Left lung (tissue), 10 donors: ENCODE data around the gene AHSG. TPM values are rescaled to one million over a fixed set of nuclear protein-coding genes. Genes with fewer than 3 reads are reported as not detected.
A peak's percentile ranks its signal among the peaks of the same experiment; 100 is the strongest.

Experiments
- ATAC-seq: fragments of 200-7000 bp; cut with Tn5 transposase; one replicate; pipeline ENCODE4 v1.9.1; 2020; ENCODE audit warnings: moderate library complexity
- DNase-seq, 4 donors: peaks; one replicate each; pipeline ENCODE4 v3.0.0-alpha.2; 2013 to 2020
- H3K27ac ChIP-seq, 2 donors: fragments of 200-600 bp; sonication (generic) in 1 of 2; one replicate each; pipeline versions ENCODE4 v1.5.0 to v1.8.0; 2020 to 2021
- H3K27me3 ChIP-seq, 2 donors: fragments of 200-600 bp; sonication (generic) in 1 of 2; one replicate each; pipeline versions ENCODE4 v1.5.0 to v1.8.0; 2020 to 2021
- H3K36me3 ChIP-seq, 2 donors: fragments of 200-600 bp; sonication (generic) in 1 of 2; one replicate each; pipeline versions ENCODE4 v1.5.0 to v1.8.0; 2020 to 2021
- H3K4me1 ChIP-seq, 2 donors: fragments of 200-600 bp; one replicate each; pipeline ENCODE4 v1.8.0; 2021
- H3K4me3 ChIP-seq, 2 donors: fragments of 200-600 bp; sonication (generic) in 1 of 2; one replicate each; pipeline versions ENCODE4 v1.5.0 to v1.8.0; 2020 to 2021; ENCODE audit warnings: mild to moderate bottlenecking in 1 of 2
- H3K9me3 ChIP-seq, 2 donors: fragments of 200-600 bp; sonication (generic) in 1 of 2; one replicate each; pipeline versions ENCODE4 v1.5.0 to v1.8.0; 2020 to 2021
- intact Hi-C, 2 donors: fragments of 100-400 bp; cut with DNase I; formaldehyde crosslinking; loops; one replicate each; pipeline versions ENCODE4 v1.11.2 to v1.14.2; 2022
- polyA plus RNA-seq, 6 donors: library from polyadenylated mRNA; unstranded; fragments of 120-200 nt; gene quantifications; one replicate each; pipeline ENCODE4 v1.2.1, GENCODE V29; 2013; ENCODE audit not compliant: insufficient read length in 6 of 6
- total RNA-seq, 2 donors: library from RNA; stranded (reverse); fragmentation: NEBNext Ultra II Directional; extraction: Animal tissue kit (Norgen Biotek cat#: 25700); gene quantifications; one replicate each; pipeline ENCODE4 v1.2.1, GENCODE V29; 2021
- TF ChIP-seq, protein P1 (sequence below), 2 donors: fragments of 200-600 bp; sonication (generic) in 1 of 2; IDR thresholded peaks; one replicate each; pipeline versions ENCODE4 v1.5.0 to v1.8.0; 2021; ENCODE audit warnings: antibody characterized with exemption in 2 of 2
- donor health status: DM: no; HTN: yes; CAD: no.
- donor health status: DM: no; HTN: no; CAD: no.

The AHSG gene
- total and polyA plus RNA-seq, 8 donors = 0.09 to 5.7 (median 3.2) TPM; not detected in 5

GRCh38 chr3:186651678-186652215 lies 38.9 kb downstream of the AHSG start:
- Histone ChIP-seq H3K36me3 (no peaks in the 10 kb centered on the region), H3K27me3 (peaks cover 0 to 18% of the 10 kb centered on the region in 2 donors), H3K4me1 (no peaks in the 10 kb centered on the region), H3K9me3 (no peaks in the 10 kb centered on the region), H3K4me3 (no peak overlapping the region), H3K27ac (no peak overlapping the region)
- TF ChIP-seq, protein P1, sequence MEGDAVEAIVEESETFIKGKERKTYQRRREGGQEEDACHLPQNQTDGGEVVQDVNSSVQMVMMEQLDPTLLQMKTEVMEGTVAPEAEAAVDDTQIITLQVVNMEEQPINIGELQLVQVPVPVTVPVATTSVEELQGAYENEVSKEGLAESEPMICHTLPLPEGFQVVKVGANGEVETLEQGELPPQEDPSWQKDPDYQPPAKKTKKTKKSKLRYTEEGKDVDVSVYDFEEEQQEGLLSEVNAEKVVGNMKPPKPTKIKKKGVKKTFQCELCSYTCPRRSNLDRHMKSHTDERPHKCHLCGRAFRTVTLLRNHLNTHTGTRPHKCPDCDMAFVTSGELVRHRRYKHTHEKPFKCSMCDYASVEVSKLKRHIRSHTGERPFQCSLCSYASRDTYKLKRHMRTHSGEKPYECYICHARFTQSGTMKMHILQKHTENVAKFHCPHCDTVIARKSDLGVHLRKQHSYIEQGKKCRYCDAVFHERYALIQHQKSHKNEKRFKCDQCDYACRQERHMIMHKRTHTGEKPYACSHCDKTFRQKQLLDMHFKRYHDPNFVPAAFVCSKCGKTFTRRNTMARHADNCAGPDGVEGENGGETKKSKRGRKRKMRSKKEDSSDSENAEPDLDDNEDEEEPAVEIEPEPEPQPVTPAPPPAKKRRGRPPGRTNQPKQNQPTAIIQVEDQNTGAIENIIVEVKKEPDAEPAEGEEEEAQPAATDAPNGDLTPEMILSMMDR (IDR thresholded peaks at IDR 0.05) = no peak
- intact Hi-C loops = no loop called here
- no peak for DNase-seq
- peak; percentile 97 for ATAC-seq

DNA sequence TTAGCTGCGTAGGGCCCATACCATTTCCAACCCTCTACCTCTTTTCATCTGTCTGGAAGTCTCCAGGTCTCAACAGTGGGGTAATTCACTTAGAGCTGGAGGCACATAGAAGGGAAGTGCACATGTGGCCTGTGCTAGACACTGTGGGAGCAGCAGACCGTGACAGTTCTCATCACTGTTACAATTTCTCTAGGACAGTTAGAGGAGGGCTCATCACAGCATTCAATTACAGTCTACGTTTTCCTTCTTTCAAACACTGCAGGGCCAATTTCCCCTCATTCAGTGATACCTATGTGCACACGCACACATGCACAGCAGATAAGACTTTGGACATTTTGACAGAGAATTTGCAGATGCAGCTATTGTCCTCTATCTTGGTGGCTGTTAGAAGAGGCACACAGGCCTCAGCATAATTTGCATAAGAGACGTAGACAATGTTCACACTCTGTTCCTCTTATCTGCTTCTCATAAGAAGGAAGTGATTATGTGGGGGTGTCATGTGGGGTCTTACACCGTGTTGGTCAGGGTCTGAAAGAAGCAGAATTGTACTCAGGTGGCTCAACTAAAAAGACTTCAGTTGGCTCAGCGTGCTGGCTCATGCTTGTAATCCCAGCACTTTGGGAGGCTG lies 40.3 kb downstream of the AHSG start:
- Histone ChIP-seq H3K27ac (no peak overlapping the region), H3K9me3 (no peaks in the 10 kb centered on the region), H3K4me1 (no peaks in the 10 kb centered on the region), H3K36me3 (no peaks in the 10 kb centered on the region), H3K27me3 (peaks cover 0 to 18% of the 10 kb centered on the region in 2 donors), H3K4me3 (no peak overlapping the region)
- DNase-seq (no peak), ATAC-seq (no peak)
- TF ChIP-seq, protein P1 (IDR thresholded peaks at IDR 0.05) = no peak
- intact Hi-C loops = no loop called here

DNA sequence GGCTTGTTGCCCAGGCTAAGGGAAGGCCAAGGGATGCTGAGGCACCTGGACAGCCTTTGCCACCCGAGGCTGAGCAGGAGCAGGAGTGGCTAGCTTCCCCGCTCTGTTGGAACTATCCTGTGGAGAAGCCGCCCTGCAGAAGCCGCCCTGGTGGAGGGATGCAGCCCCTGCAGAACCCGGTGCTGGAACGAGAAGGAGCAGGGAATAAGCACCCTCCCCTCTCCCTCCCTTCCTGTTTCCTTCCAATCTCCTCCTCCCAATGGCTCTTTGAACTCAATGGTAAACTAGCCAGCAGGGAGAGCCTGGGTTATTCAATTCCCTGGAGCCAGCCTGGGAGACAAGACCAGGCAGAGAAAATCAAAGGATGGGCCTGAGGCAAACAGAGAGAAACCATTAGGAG lies 41.1 kb downstream of the AHSG start:
- no peaks in the 10 kb centered on the region for H3K9me3 ChIP-seq
- no peak for ATAC-seq
- no peaks in the 10 kb centered on the region for H3K4me1 ChIP-seq
- TF ChIP-seq, protein P1 (IDR thresholded peaks at IDR 0.05) = no peak
- H3K27ac ChIP-seq = no peak overlapping the region
- H3K27me3 ChIP-seq = peaks cover 0 to 16% of the 10 kb centered on the region in 2 donors
- H3K4me3 ChIP-seq = no peak overlapping the region
- no peaks in the 10 kb centered on the region for H3K36me3 ChIP-seq
- intact Hi-C loops = no loop called here
- no peak for DNase-seq

DNA sequence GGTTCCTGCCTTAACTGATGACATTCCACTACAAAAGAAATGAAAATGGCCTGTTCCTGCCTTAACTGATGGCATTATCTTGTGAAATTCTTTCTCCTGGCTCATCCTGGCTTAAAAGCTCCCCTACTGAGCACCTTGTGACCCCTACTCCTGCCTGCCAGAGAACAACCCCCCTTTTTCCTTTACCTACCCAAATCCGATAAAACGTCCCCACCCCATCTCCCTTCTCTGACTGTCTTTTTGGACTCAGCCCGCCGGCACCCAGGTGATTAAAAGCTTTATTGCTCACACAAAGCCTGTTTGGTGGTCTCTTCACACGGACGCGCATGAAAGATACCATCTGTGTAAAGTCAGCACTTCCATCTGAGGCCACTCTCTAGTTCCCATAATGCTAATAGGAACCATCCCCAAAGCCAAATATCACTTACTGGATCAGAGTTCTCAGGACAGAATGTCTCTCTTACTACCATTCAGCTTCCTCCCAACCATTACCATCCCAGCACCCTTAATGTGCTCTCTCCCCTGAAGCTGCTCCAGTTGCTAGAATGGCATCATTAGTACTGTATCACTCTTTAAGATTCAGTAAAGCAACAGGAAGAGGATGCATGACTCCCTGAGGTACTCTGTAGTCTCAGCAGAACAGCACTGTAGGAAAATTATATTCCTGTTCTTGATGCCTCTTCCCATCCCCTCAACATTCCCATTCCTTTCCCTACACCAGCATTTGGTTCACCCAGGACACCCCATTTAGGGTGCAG lies 50.7 kb downstream of the AHSG start:
- Histone ChIP-seq H3K36me3 (no peaks in the 10 kb centered on the region), H3K27ac (no peak overlapping the region), H3K9me3 (no peaks in the 10 kb centered on the region), H3K27me3 (peaks cover 0 to 24% of the 10 kb centered on the region in 2 donors), H3K4me1 (no peaks in the 10 kb centered on the region), H3K4me3 (no peak overlapping the region)
- DNase-seq (no peak), ATAC-seq (no peak)
- TF ChIP-seq, protein P1 (IDR thresholded peaks at IDR 0.05) = no peak
- intact Hi-C loops = no loop called here

DNA sequence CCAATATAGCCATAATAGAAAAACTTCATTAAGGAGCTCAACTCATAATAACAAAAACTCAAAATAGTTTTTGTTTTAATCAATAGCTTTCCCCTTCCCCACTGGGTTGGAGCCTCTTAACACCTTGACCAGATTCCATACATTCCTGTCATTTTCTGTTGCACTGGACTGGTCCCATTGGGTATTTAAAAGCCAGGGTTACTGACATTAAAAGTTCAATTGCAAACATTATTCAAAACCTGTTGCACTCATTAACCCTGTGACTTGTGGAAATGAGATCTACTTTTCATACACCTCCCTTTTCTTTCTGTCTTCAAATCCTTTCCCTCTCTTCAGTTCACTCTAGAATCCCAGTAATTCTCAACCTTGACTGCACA lies 51.2 kb downstream of the AHSG start:
- Histone ChIP-seq H3K27ac (no peak overlapping the region), H3K4me3 (no peak overlapping the region), H3K27me3 (peaks cover 0 to 24% of the 10 kb centered on the region in 2 donors), H3K9me3 (no peaks in the 10 kb centered on the region), H3K36me3 (no peaks in the 10 kb centered on the region), H3K4me1 (no peaks in the 10 kb centered on the region)
- intact Hi-C loops = no loop called here
- no peak for ATAC-seq
- no peak for DNase-seq
- TF ChIP-seq, protein P1 (IDR thresholded peaks at IDR 0.05) = no peak
